Measurements from ENCODE around the gene RPEL1.

- TF ChIP-seq CTCF (IDR thresholded peaks at IDR 0.05; ENCODE audit: poor library complexity) (no peak), EZH2 (IDR thresholded peaks at IDR 0.05; ENCODE audit: borderline replicate concordance) (no peak), EZH2phosphoT487 (IDR thresholded peaks at IDR 0.05; ENCODE audit: low read depth, severe bottlenecking, unreplicated experiment) (no peak)
These were observed 14.3 kb downstream of the RPEL1 start for GRCh38 chr10:103259989-103260388.
